IPS-20b (cell line): ENCODE results near the gene ITIH5.

Experiments used
- H3K27ac ChIP-seq: one replicate; pipeline ENCODE4 v1.5.1; 2013; ENCODE audit warnings: low read length
- H3K27me3 ChIP-seq: 2 replicates; pipeline ENCODE4 v1.6.1; 2013; ENCODE audit warnings: mild to moderate bottlenecking, low read length, inconsistent platforms; ENCODE audit not compliant: insufficient read depth
- H3K36me3 ChIP-seq: 2 replicates; pipeline ENCODE4 v1.6.1; 2013; ENCODE audit warnings: low read depth, mild to moderate bottlenecking, inconsistent platforms, low read length, moderate library complexity; ENCODE audit not compliant: insufficient read depth
- H3K4me1 ChIP-seq: 2 replicates; pipeline ENCODE4 v1.6.1; 2013; ENCODE audit warnings: mild to moderate bottlenecking, control low read depth, inconsistent platforms, low read length, moderate library complexity; ENCODE audit not compliant: insufficient read depth
- H3K4me3 ChIP-seq: 2 replicates; pipeline ENCODE4 v1.5.1; 2013; ENCODE audit warnings: mild to moderate bottlenecking, low read length, inconsistent platforms
- H3K9ac ChIP-seq: 2 replicates; pipeline ENCODE4 v1.6.1; 2013; ENCODE audit warnings: low read depth, mild to moderate bottlenecking, inconsistent platforms, low read length, moderate library complexity
- H3K9me3 ChIP-seq: 2 replicates; pipeline ENCODE4 v1.6.1; 2013; ENCODE audit warnings: mild to moderate bottlenecking, low read depth, low read length, inconsistent platforms; ENCODE audit not compliant: insufficient read depth

Gene ITIH5

GRCh38 chr10:7611909-7612308 is 54.9 kb downstream of the ITIH5 start:
- no peaks in the 10 kb centered on the region; the same call in 1 of the 2 replicates for H3K27me3 ChIP-seq
- no peaks in the 10 kb centered on the region for H3K36me3 ChIP-seq
- H3K4me3 ChIP-seq = no peak overlapping the region
- H3K9ac ChIP-seq = no peak overlapping the region
- H3K4me1 ChIP-seq = no peaks in the 10 kb centered on the region
- no peaks in the 10 kb centered on the region for H3K9me3 ChIP-seq
- no peak overlapping the region for H3K27ac ChIP-seq

DNA sequence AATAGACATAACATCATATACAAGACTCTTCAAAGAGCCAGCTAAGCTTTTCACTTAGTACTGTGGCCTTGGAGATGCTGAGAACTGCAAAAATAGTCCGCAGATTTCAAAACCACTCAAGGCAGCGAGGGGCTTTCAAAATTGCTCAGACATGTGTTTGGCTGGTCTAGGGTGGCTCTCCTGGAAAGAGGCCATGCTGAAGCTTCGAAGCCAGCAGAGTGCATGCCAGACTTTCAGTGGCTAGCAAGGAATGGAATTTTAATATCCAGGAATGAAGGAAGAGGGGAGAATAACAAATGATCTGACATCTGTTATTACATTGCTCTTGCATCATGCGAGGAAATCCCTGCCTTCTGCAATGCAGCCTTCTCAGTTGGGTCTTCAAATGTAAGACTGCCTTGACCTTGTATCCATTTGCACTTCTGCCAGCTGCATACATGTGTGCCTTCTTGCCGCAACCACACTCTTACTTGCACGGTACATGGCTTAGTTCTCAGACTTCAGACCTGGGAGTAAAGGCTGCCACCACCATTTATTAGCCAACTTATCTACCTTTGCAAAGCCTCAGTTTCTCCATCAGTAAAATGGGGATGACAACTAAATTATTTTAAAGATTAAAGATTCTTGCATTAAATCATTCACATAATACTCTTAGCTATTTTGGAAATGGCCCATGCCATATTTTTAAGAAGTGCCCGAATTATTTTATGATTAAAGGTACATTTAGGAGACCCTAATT is 55.9 kb downstream of the ITIH5 start:
- H3K4me1 ChIP-seq = no peaks in the 10 kb centered on the region
- H3K27ac ChIP-seq = no peak overlapping the region
- H3K4me3 ChIP-seq = no peak overlapping the region
- H3K9ac ChIP-seq = no peak overlapping the region
- no peaks in the 10 kb centered on the region for H3K9me3 ChIP-seq
- H3K27me3 ChIP-seq = no peaks in the 10 kb centered on the region; the same call in 1 of the 2 replicates
- H3K36me3 ChIP-seq = no peaks in the 10 kb centered on the region

DNA sequence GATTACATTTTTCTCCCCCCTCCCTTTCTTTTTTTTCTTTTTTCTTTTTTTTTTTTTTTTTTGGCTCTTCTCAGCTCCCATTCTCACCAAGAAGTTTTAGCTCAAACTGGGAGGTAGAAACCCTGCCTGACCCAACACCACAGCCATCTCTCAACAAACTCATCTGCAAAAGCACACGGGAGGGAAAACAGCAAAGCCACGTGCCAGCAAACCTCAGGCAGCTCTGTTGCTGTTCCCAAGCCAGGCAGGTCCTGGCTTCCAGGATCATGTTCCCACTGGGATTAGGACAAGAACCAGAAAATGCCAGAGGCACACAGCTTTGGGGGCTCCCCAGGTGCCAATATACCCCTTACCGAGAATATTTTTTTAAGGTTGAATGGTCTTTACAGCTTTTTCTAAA is 56.7 kb downstream of the ITIH5 start:
- H3K9me3 ChIP-seq = no peaks in the 10 kb centered on the region
- no peak overlapping the region for H3K4me3 ChIP-seq
- H3K36me3 ChIP-seq = no peaks in the 10 kb centered on the region
- H3K27ac ChIP-seq = no peak overlapping the region
- H3K27me3 ChIP-seq = no peaks in the 10 kb centered on the region; the same call in 1 of the 2 replicates
- no peak overlapping the region for H3K9ac ChIP-seq
- H3K4me1 ChIP-seq = no peaks in the 10 kb centered on the region

- Histone ChIP-seq H3K27me3 (no peaks in the 10 kb centered on the region; the same call in 1 of the 2 replicates), H3K9me3 (no peaks in the 10 kb centered on the region), H3K4me3 (no peak overlapping the region), H3K27ac (no peak overlapping the region), H3K4me1 (no peaks in the 10 kb centered on the region), H3K9ac (no peak overlapping the region), H3K36me3 (no peaks in the 10 kb centered on the region)
These were observed 57.2 kb downstream of the ITIH5 start for GRCh38 chr10:7609556-7609955.

DNA sequence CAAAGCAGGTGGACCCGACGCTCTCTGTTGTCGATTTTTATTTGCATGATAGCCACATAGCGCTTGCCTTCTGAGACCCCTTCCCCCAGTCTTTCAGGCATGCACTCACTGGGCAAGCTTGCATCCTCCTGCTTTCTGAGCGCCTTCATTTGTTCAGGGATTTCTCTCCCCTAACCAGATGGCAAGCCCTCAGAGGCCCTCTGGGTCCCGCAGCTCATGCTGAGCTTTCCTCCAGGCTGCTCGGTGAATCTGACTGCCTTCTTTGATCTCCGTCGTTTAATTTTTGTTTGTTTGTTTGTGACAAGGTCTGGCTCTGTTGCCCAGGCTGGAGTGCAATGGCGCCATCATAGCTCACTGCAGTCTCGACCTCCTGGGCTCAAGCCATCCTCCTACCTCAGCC is 58.8 kb downstream of the ITIH5 start:
- Histone ChIP-seq H3K4me3 (no peak overlapping the region), H3K4me1 (no peaks in the 10 kb centered on the region), H3K9me3 (no peaks in the 10 kb centered on the region), H3K27me3 (no peaks in the 10 kb centered on the region; the same call in 1 of the 2 replicates), H3K9ac (no peak overlapping the region), H3K27ac (no peak overlapping the region), H3K36me3 (no peaks in the 10 kb centered on the region)

DNA sequence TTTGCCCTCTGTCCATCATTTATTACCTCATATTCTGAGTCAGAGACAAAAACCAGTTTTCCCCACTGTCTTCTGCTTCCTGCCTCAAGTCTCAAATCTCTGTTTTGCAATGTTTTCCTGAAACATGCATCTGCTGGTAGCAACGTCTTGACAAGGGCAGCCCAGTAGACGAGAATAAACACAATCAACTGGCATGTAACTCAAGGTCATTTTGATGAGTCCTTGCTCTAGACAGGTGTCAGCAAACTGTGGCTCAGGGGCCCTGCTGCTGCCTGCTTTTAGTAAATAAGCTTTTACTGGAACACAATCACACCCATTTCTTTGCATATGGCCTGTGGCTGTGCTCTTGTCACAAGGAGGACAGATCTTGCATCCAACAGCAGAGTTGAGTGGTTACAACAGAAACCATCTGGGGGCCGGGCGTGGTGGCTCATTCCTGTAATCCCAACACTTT is 59.8 kb downstream of the ITIH5 start:
- no peaks in the 10 kb centered on the region for H3K4me1 ChIP-seq
- no peaks in the 10 kb centered on the region for H3K9me3 ChIP-seq
- H3K27me3 ChIP-seq = no peaks in the 10 kb centered on the region; the same call in 1 of the 2 replicates
- H3K9ac ChIP-seq = no peak overlapping the region
- no peaks in the 10 kb centered on the region for H3K36me3 ChIP-seq
- no peak overlapping the region for H3K4me3 ChIP-seq
- H3K27ac ChIP-seq = no peak overlapping the region

GRCh38 chr10:7605565-7606295 is 61.0 kb downstream of the ITIH5 start:
- Histone ChIP-seq H3K27me3 (no peaks in the 10 kb centered on the region; the same call in 1 of the 2 replicates), H3K36me3 (no peaks in the 10 kb centered on the region), H3K4me3 (no peak overlapping the region), H3K9ac (no peak overlapping the region), H3K9me3 (no peaks in the 10 kb centered on the region), H3K27ac (no peak overlapping the region), H3K4me1 (no peaks in the 10 kb centered on the region)

- no peak overlapping the region for H3K27ac ChIP-seq
These were observed 65.6 kb downstream of the ITIH5 start for GRCh38 chr10:7601023-7601656.

GRCh38 chr10:7598771-7599170 is 68.0 kb downstream of the ITIH5 start:
- H3K9me3 ChIP-seq = no peaks in the 10 kb centered on the region
- H3K4me3 ChIP-seq = no peak overlapping the region
- H3K27me3 ChIP-seq = no peaks in the 10 kb centered on the region
- no peak overlapping the region for H3K27ac ChIP-seq
- no peaks in the 10 kb centered on the region for H3K4me1 ChIP-seq
- no peaks in the 10 kb centered on the region for H3K36me3 ChIP-seq
- no peak overlapping the region for H3K9ac ChIP-seq

More at GRCh38 chr10:7601023-7601656, 65.6 kb downstream of the ITIH5 start:
- Histone ChIP-seq H3K4me3 (no peak overlapping the region), H3K4me1 (no peaks in the 10 kb centered on the region), H3K36me3 (no peaks in the 10 kb centered on the region), H3K9me3 (no peaks in the 10 kb centered on the region), H3K27me3 (no peaks in the 10 kb centered on the region), H3K9ac (no peak overlapping the region)

DNA sequence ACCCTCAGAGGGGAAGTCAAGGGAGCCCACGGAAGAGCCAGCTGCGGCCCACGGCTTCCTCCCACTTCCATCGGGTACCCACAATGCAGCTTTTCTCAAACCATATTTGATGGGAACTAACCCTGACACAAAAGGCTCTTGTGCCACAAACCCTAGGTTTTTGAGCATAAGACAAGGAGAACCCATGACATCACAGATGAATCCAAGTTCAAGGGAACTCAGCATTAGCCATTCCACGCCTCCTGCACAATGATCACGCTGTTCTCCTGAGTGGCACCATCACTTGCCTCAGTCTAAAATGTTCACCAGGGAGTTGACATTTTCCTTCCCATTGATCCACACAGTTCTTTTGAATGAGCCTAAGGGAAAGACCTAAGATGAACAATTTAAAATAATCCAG is 70.4 kb downstream of the ITIH5 start:
- no peak overlapping the region for H3K9ac ChIP-seq
- no peak overlapping the region for H3K27ac ChIP-seq
- no peaks in the 10 kb centered on the region for H3K36me3 ChIP-seq
- no peaks in the 10 kb centered on the region for H3K4me1 ChIP-seq
- H3K9me3 ChIP-seq = no peaks in the 10 kb centered on the region
- H3K27me3 ChIP-seq = no peaks in the 10 kb centered on the region
- no peak overlapping the region for H3K4me3 ChIP-seq

- Histone ChIP-seq H3K9me3 (no peaks in the 10 kb centered on the region), H3K4me1 (no peaks in the 10 kb centered on the region), H3K36me3 (no peaks in the 10 kb centered on the region), H3K27ac (no peak overlapping the region), H3K9ac (no peak overlapping the region), H3K27me3 (no peaks in the 10 kb centered on the region), H3K4me3 (no peak overlapping the region)
These were observed 72.9 kb downstream of the ITIH5 start for GRCh38 chr10:7593905-7594304.
